OCI-LY7 (cell line): ENCODE measurements around the gene EPB41L2. TPM values are rescaled to one million over a fixed set of nuclear protein-coding genes. Genes with fewer than 3 reads are reported as not detected.

Source experiments
- BruUV-seq: library from RNA; stranded (reverse); fragments of 400-500 nt; replicated peaks from 2 replicates; lab custom pipeline; 2021; lab: Mats Ljungman, UMichigan
- CTCF ChIA-PET: fragments of 300-600 bp; sonication (Branson Sonifier 250); formaldehyde crosslinking; loops from one replicate; lab custom pipeline; 2022; ENCODE audit warnings: antibody characterized with exemption; ENCODE audit not compliant: unreplicated experiment; lab: Charles Lee
- POLR2A ChIA-PET: fragments of 300-600 bp; sonication (Branson Sonifier 250); formaldehyde crosslinking; loops from one replicate; lab custom pipeline; 2022; ENCODE audit warnings: antibody characterized with exemption; lab: Charles Lee
- DNase-seq: peaks from one replicate; pipeline ENCODE4 v3.0.0-alpha.2; 2015; ENCODE audit warnings: low spot score
- H2AFZ ChIP-seq: fragments of 200-600 bp; sonication (generic), shearing (Covaris generic); 2 replicates; pipeline ENCODE4 v1.6.1; 2014; ENCODE audit warnings: mild to moderate bottlenecking, antibody characterized with exemption, low read length, moderate library complexity
- H3K27ac ChIP-seq: fragments of 200-600 bp; sonication (generic); 2 replicates; pipeline ENCODE4 v1.5.1; 2014; ENCODE audit warnings: mixed run types, low read depth, mild to moderate bottlenecking, moderate library complexity, low read length, inconsistent platforms; ENCODE audit not compliant: poor library complexity, severe bottlenecking
- H3K36me3 ChIP-seq: fragments of 200-600 bp; sonication (generic); 2 replicates; pipeline ENCODE4 v1.6.1; 2014; ENCODE audit warnings: mild to moderate bottlenecking, antibody characterized with exemption, low read length, moderate library complexity, mixed read lengths; ENCODE audit not compliant: insufficient read depth
- H3K4me1 ChIP-seq: fragments of 200-600 bp; sonication (generic); 2 replicates; pipeline ENCODE4 v1.5.1; 2014; ENCODE audit warnings: mild to moderate bottlenecking, low read length; ENCODE audit not compliant: insufficient read depth, poor library complexity, severe bottlenecking
- H3K4me2 ChIP-seq: fragments of 200-600 bp; sonication (generic); 2 replicates; pipeline ENCODE4 v1.6.1; 2014; ENCODE audit warnings: mild to moderate bottlenecking, low read length
- H3K4me3 ChIP-seq: fragments of 200-600 bp; sonication (generic); 2 replicates; pipeline ENCODE4 v1.5.1; 2014; ENCODE audit warnings: mild to moderate bottlenecking, low read depth, low read length; ENCODE audit not compliant: poor library complexity, severe bottlenecking
- H3K79me2 ChIP-seq: fragments of 200-600 bp; sonication (generic); 2 replicates; pipeline ENCODE4 v1.6.1; 2016; ENCODE audit warnings: low read depth, mild to moderate bottlenecking, low read length, moderate library complexity, mixed read lengths; ENCODE audit not compliant: insufficient read depth
- H3K9me2 ChIP-seq: fragments of 200-600 bp; sonication (generic); 2 replicates; pipeline ENCODE4 v1.6.1; 2016; ENCODE audit warnings: mild to moderate bottlenecking, low read length, mixed read lengths; ENCODE audit not compliant: insufficient read depth
- H3K9me3 ChIP-seq: fragments of 200-600 bp; sonication (generic); 2 replicates; pipeline ENCODE4 v1.6.1; 2014; ENCODE audit warnings: mild to moderate bottlenecking, mixed run types, low read length, mixed read lengths
- H4K20me1 ChIP-seq: fragments of 200-600 bp; sonication (generic); 2 replicates; pipeline ENCODE4 v1.6.1; 2014; ENCODE audit warnings: mild to moderate bottlenecking, antibody characterized with exemption, low read length, moderate library complexity, mixed read lengths; ENCODE audit not compliant: insufficient read depth
- CTCF ChIP-seq: fragments of 200-600 bp; sonication (generic); conservative IDR thresholded peaks from 2 replicates; pipeline ENCODE4 v1.5.1; 2014; ENCODE audit warnings: mild to moderate bottlenecking, antibody characterized with exemption, low read length, moderate library complexity, mixed read lengths
- EZH2phosphoT487 ChIP-seq: fragments of 200-600 bp; sonication (generic); IDR thresholded peaks from 2 replicates; pipeline ENCODE4 v1.6.1; 2018; ENCODE audit warnings: low read depth, borderline replicate concordance, mild to moderate bottlenecking, mixed run types, antibody characterized with exemption, low read length, moderate library complexity, mixed read lengths
- intact Hi-C: fragments of 100-400 bp; cut with micrococcal nuclease; formaldehyde crosslinking; loops from one replicate; pipeline ENCODE4 v1.10.0; 2022; ENCODE audit not compliant: unreplicated experiment
- total RNA-seq, 2 experiments: library from RNA; depleted of rRNA in 1 of 2; stranded (reverse); fragments of >200 nt in 1 of 2; shearing (Covaris generic) in 1 of 2; gene quantifications; 2 replicates each; pipeline ENCODE4 v1.2.3, GENCODE V29; 2014 to 2022

Gene EPB41L2
- total RNA-seq, 2 experiments from 2014 or later: 36.7 to 138 TPM

GRCh38 chr6:130962966-130963365, 100.1 kb downstream of the EPB41L2 start:
- Histone ChIP-seq H3K4me2 (no peak overlapping the region), H3K27ac (no peak overlapping the region), H3K4me3 (no peak overlapping the region), H3K36me3 (no peaks in the 10 kb centered on the region), H3K4me1 (peaks cover 20% of the 10 kb centered on the region), H2AFZ (no peak overlapping the region), H3K9me3 (no peaks in the 10 kb centered on the region), H3K79me2 (peaks cover 16% of the 10 kb centered on the region; the same call in 1 of the 2 replicates), H3K9me2 (no peaks in the 10 kb centered on the region), H4K20me1 (peaks cover 9% of the 10 kb centered on the region)
- TF ChIP-seq EZH2phosphoT487 (no peak), CTCF (no peak)
- ChIA-PET CTCF (no interaction called here), POLR2A (interaction anchor here (0.6 to 1.4 kb wide), 4 partner anchors 11 to 109 kb away, joined by 3 read pairs; no protein-coding TSS in a partner anchor)
- intact Hi-C loops: no loop called here
- BruUV-seq: no TSS peak
- peak; percentile 6 for DNase-seq

- no TSS peak for BruUV-seq
- Histone ChIP-seq H3K4me1 (peaks cover 20% of the 10 kb centered on the region), H4K20me1 (peaks cover 3% of the 10 kb centered on the region; the same call in 1 of the 2 replicates), H3K27ac (no peak overlapping the region), H2AFZ (no peak overlapping the region), H3K36me3 (peaks cover 1% of the 10 kb centered on the region; the same call in 1 of the 2 replicates), H3K4me3 (no peak overlapping the region), H3K9me2 (no peaks in the 10 kb centered on the region), H3K4me2 (no peak overlapping the region), H3K9me3 (no peaks in the 10 kb centered on the region), H3K79me2 (peaks cover 14% of the 10 kb centered on the region; the same call in 1 of the 2 replicates)
- POLR2A ChIA-PET: interaction anchor here (0.8 kb wide), 1 partner anchor 32 kb away, joined by 3 read pairs; no protein-coding TSS in a partner anchor
- TF ChIP-seq EZH2phosphoT487 (no peak), CTCF (no peak)
- CTCF ChIA-PET: no interaction called here
- intact Hi-C loops: no loop called here
- DNase-seq: no peak
These were observed 101.9 kb downstream of the EPB41L2 start for GRCh38 chr6:130961148-130961547.

GRCh38 chr6:130959951-130960350, 103.1 kb downstream of the EPB41L2 start:
- intact Hi-C loops: no loop called here
- ChIA-PET POLR2A (interaction anchor here (0.6 to 1.2 kb wide), 6 partner anchors 12 to 152 kb away, joined by 3 to 8 read pairs (median 3); no protein-coding TSS in a partner anchor), CTCF (no interaction called here)
- no peak overlapping the region for H3K4me3 ChIP-seq
- DNase-seq: no peak
- 0 out of 2 replicates have a peak, but pooled peaks cover 4% of the 10 kb centered on the region for H3K79me2 ChIP-seq
- BruUV-seq: no TSS peak
- H3K9me3 ChIP-seq: no peaks in the 10 kb centered on the region
- peaks cover 13% of the 10 kb centered on the region; the same call in 1 of the 2 replicates for H3K36me3 ChIP-seq
- TF ChIP-seq CTCF (no peak), EZH2phosphoT487 (no peak)
- H3K27ac ChIP-seq: no peak overlapping the region
- no peaks in the 10 kb centered on the region for H4K20me1 ChIP-seq
- H3K4me1 ChIP-seq: peaks cover 19% of the 10 kb centered on the region
- no peaks in the 10 kb centered on the region for H3K9me2 ChIP-seq
- no peak overlapping the region for H3K4me2 ChIP-seq
- no peak overlapping the region for H2AFZ ChIP-seq
